GM23248 (cell line): Measurements from ENCODE around the gene THSD4.

Experiments used
- EZH2 ChIP-seq: fragments of 200-600 bp; sonication (generic); IDR thresholded peaks from 2 replicates; pipeline ENCODE4 v1.6.1; 2018; ENCODE audit warnings: antibody characterized with exemption, mild to moderate bottlenecking; ENCODE audit not compliant: insufficient read depth, poor library complexity, severe bottlenecking
- EZH2phosphoT487 ChIP-seq: fragments of 200-600 bp; sonication (generic); IDR thresholded peaks from 2 replicates; pipeline ENCODE4 v1.6.1; 2018; ENCODE audit warnings: antibody characterized with exemption, moderate library complexity, mild to moderate bottlenecking, low read depth; ENCODE audit not compliant: insufficient read depth

GRCh38 chr15:71281256-71281655 lies 166.0 kb downstream of the THSD4 start:
- no peak for TF ChIP-seq EZH2phosphoT487
- TF ChIP-seq EZH2: no peak
